OCI-LY3 (cell line): Measurements from ENCODE around the gene PICALM.

Experiments
- H2AFZ ChIP-seq: fragments of 200-600, 300-600 bp; shearing (Covaris generic); 2 replicates; pipeline ENCODE4 v1.6.0; 2014; ENCODE audit warnings: antibody characterized with exemption, low read depth, low read length
- H3K27ac ChIP-seq: fragments of 200-600, 300-600 bp; sonication (generic); 2 replicates; pipeline ENCODE4 v1.5.1; 2014; ENCODE audit warnings: mild to moderate bottlenecking, low read length, moderate library complexity, mixed read lengths
- H3K27me3 ChIP-seq: fragments of 200-600, 300-600 bp; sonication (generic); 2 replicates; pipeline ENCODE4 v1.6.1; 2014; ENCODE audit warnings: low read depth, low read length, mixed read lengths
- H3K36me3 ChIP-seq: fragments of 200-600, 300-600 bp; sonication (generic); replicated peaks from 2 replicates; pipeline ENCODE3; 2014; ENCODE audit warnings: low read depth, low read length, mixed read lengths
- H3K4me1 ChIP-seq: fragments of 300-600, 200-600 bp; sonication (generic); 2 replicates; pipeline ENCODE4 v1.6.1; 2014; ENCODE audit warnings: low read length, mixed read lengths
- H3K4me2 ChIP-seq: fragments of 200-600, 300-600 bp; sonication (generic); 2 replicates; pipeline ENCODE4 v1.6.1; 2014; ENCODE audit warnings: low read length, mixed read lengths
- H3K4me3 ChIP-seq: fragments of 300-600, 200-600 bp; sonication (generic); 2 replicates; pipeline ENCODE4 v1.5.1; 2014; ENCODE audit warnings: antibody characterized with exemption, mild to moderate bottlenecking, low read length, moderate library complexity
- H3K79me2 ChIP-seq: fragments of 300-600, 200-600 bp; shearing (Covaris generic); 2 replicates; pipeline ENCODE4 v1.6.1; 2014; ENCODE audit warnings: mild to moderate bottlenecking, low read length, mixed read lengths
- H3K9ac ChIP-seq: fragments of 300-600, 200-600 bp; shearing (Covaris generic); 2 replicates; pipeline ENCODE4 v1.6.0; 2014; ENCODE audit warnings: mild to moderate bottlenecking, low read length, moderate library complexity
- H3K9me3 ChIP-seq: fragments of 200-600, 300-600 bp; shearing (Covaris generic); 2 replicates; pipeline ENCODE4 v1.6.1; 2014; ENCODE audit warnings: low read length, mixed read lengths; ENCODE audit not compliant: insufficient read depth
- H4K20me1 ChIP-seq: fragments of 200-600, 300-600 bp; sonication (generic); 2 replicates; pipeline ENCODE4 v1.6.1; 2016; ENCODE audit warnings: low read length, mixed read lengths; ENCODE audit not compliant: insufficient read depth
- EZH2phosphoT487 ChIP-seq: fragments of 200-600 bp; shearing (Covaris generic); IDR thresholded peaks from 2 replicates; pipeline ENCODE4 v1.6.1; 2018; ENCODE audit warnings: antibody characterized with exemption, mixed run types, low read depth
- TF ChIP-seq, protein P1 (sequence below): fragments of 200-600, 300-600 bp; sonication (generic); IDR thresholded peaks from 2 replicates; pipeline ENCODE4 v1.5.1; 2014; ENCODE audit warnings: antibody characterized with exemption, low read length, low read depth

Gene PICALM, protein sequence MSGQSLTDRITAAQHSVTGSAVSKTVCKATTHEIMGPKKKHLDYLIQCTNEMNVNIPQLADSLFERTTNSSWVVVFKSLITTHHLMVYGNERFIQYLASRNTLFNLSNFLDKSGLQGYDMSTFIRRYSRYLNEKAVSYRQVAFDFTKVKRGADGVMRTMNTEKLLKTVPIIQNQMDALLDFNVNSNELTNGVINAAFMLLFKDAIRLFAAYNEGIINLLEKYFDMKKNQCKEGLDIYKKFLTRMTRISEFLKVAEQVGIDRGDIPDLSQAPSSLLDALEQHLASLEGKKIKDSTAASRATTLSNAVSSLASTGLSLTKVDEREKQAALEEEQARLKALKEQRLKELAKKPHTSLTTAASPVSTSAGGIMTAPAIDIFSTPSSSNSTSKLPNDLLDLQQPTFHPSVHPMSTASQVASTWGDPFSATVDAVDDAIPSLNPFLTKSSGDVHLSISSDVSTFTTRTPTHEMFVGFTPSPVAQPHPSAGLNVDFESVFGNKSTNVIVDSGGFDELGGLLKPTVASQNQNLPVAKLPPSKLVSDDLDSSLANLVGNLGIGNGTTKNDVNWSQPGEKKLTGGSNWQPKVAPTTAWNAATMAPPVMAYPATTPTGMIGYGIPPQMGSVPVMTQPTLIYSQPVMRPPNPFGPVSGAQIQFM

DNA sequence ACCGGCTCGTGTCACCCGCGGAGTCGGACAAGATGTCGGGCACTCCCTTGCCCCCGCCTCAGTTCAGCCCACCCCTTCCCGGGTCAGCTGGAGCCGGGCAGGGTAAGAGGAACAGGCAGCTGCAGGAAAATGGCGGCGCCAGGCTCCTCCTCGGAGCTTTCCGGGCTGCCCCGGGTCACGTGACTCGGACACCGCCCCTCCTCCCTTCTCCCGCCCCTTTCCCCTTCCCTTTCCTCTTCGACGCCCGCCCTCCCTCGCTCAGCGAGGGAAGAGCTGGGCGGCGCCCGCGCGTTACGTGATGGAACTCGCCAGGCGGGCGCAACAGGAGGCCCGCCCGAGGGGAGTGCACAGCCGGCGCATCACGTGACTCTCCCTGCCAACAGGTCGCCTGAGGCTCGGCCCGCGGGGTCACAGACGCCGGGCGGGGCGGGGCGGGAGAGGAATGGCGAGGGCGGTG lies at the start of gene PICALM:
Gene PICALM, minus strand, starts transcription at position 134 of the 457 bp plus-strand sequence. CDS start 304 bp downstream, outside the sequence.
- H3K9me3 ChIP-seq = no peaks in the 10 kb centered on the region
- H3K9ac ChIP-seq = peak within 1 kb of the TSS; percentile 91
- peak within 1 kb of the TSS; percentile 94 for H3K4me2 ChIP-seq
- peak within 1 kb of the TSS; percentile 43 for H2AFZ ChIP-seq
- H4K20me1 ChIP-seq = peaks cover 40% of the 10 kb centered on the region
- TF ChIP-seq EZH2phosphoT487 = no peak
- TF ChIP-seq, protein P1, sequence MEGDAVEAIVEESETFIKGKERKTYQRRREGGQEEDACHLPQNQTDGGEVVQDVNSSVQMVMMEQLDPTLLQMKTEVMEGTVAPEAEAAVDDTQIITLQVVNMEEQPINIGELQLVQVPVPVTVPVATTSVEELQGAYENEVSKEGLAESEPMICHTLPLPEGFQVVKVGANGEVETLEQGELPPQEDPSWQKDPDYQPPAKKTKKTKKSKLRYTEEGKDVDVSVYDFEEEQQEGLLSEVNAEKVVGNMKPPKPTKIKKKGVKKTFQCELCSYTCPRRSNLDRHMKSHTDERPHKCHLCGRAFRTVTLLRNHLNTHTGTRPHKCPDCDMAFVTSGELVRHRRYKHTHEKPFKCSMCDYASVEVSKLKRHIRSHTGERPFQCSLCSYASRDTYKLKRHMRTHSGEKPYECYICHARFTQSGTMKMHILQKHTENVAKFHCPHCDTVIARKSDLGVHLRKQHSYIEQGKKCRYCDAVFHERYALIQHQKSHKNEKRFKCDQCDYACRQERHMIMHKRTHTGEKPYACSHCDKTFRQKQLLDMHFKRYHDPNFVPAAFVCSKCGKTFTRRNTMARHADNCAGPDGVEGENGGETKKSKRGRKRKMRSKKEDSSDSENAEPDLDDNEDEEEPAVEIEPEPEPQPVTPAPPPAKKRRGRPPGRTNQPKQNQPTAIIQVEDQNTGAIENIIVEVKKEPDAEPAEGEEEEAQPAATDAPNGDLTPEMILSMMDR = no peak
- peak within 1 kb of the TSS; percentile 80 for H3K4me3 ChIP-seq
- H3K36me3 ChIP-seq = peaks cover 9% of the 10 kb centered on the region
- peaks cover 49% of the 10 kb centered on the region for H3K79me2 ChIP-seq
- H3K27ac ChIP-seq = peak within 1 kb of the TSS; percentile 95
- H3K4me1 ChIP-seq = peaks cover 37% of the 10 kb centered on the region
- no peaks in the 10 kb centered on the region for H3K27me3 ChIP-seq

DNA sequence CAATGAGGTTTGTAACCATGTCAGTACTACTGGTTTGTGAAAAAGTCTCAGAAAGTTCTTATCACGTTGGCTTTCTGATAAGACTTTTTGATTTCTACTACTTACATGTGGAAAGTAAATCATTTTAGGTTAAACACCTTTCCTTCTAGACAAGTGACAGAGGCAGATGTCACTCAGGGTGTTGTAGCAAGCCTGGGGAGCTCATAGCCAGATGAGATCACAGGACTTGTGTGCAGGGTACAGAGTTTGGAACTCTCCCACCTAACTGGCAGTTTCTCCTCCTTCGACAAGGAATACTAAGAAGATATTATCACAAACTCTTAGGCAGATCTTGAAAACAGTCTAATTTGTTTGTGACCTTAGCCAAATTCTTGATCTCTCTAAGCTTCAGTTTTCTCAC lies 49.4 kb upstream of the PICALM start:
- Histone ChIP-seq H3K9ac (peak overlapping the region; percentile 1; the same call in 1 of the 2 replicates), H3K36me3 (peaks cover 3% of the 10 kb centered on the region), H3K27ac (no peak overlapping the region), H3K4me2 (peak overlapping the region; percentile 91), H4K20me1 (no peaks in the 10 kb centered on the region), H3K4me3 (no peak overlapping the region), H3K9me3 (0 out of 2 replicates have a peak, but pooled peaks cover 3% of the 10 kb centered on the region), H3K79me2 (no peaks in the 10 kb centered on the region), H2AFZ (peak overlapping the region; percentile 15; the same call in 1 of the 2 replicates), H3K4me1 (peaks cover 59% of the 10 kb centered on the region), H3K27me3 (no peaks in the 10 kb centered on the region)
- TF ChIP-seq, protein P1 = no peak
- TF ChIP-seq EZH2phosphoT487 = no peak

DNA sequence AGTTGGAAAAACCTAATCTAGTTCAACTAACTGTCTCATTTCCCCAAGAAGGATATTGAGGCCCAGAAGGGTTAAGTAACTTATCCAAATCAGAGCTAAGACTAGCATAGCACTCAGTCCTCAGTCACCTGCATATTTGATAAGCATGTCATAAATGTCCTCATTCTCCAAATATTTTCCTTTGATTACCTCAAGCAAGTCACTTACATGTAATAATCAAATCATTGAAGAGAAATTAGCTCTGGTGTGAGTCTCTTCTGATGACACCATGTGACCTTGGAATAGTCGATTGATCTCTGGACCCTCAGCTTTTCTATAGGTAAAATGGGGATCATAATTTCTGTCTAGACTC lies 48.8 kb upstream of the PICALM start:
- no peaks in the 10 kb centered on the region for H3K79me2 ChIP-seq
- H3K4me1 ChIP-seq = peaks cover 53% of the 10 kb centered on the region
- H3K36me3 ChIP-seq = no peaks in the 10 kb centered on the region
- TF ChIP-seq EZH2phosphoT487 = no peak
- TF ChIP-seq, protein P1 = no peak
- H4K20me1 ChIP-seq = no peaks in the 10 kb centered on the region
- no peaks in the 10 kb centered on the region for H3K9me3 ChIP-seq
- no peak overlapping the region for H2AFZ ChIP-seq
- H3K4me3 ChIP-seq = no peak overlapping the region
- H3K27me3 ChIP-seq = no peaks in the 10 kb centered on the region
- peak overlapping the region; percentile 58; the same call in 1 of the 2 replicates for H3K9ac ChIP-seq
- H3K4me2 ChIP-seq = peak overlapping the region; percentile 91
- H3K27ac ChIP-seq = peak overlapping the region; percentile 84
